Hepatocyte (in vitro differentiated cells): Measurements from ENCODE around the gene PLXDC1. TPM values are rescaled to one million over a fixed set of nuclear protein-coding genes. Genes with fewer than 3 reads are reported as not detected.

ENCODE experiments used
- DNase-seq: peaks from one replicate; pipeline ENCODE4 v3.0.0-alpha.2; 2016; ENCODE audit warnings: low spot score
- H2AFZ ChIP-seq: fragments of 200-600 bp; sonication (generic); 2 replicates; pipeline ENCODE4 v1.6.0; 2016; ENCODE audit warnings: antibody characterized with exemption, mild to moderate bottlenecking
- H3K27ac ChIP-seq: fragments of 200-600 bp; sonication (generic); 2 replicates; pipeline ENCODE4 v1.5.1; 2016; ENCODE audit warnings: mild to moderate bottlenecking
- H3K27me3 ChIP-seq: fragments of 200-600 bp; sonication (generic); 2 replicates; pipeline ENCODE4 v1.6.1; 2016
- H3K36me3 ChIP-seq: fragments of 200-600 bp; sonication (generic); replicated peaks from 2 replicates; pipeline ENCODE4 v1.5.1; 2016; ENCODE audit warnings: low read depth; ENCODE audit not compliant: insufficient read depth
- H3K4me1 ChIP-seq: fragments of 200-600 bp; sonication (generic); 2 replicates; pipeline ENCODE4 v1.5.1; 2016; ENCODE audit warnings: mild to moderate bottlenecking, moderate library complexity; ENCODE audit not compliant: insufficient read depth
- H3K4me2 ChIP-seq: fragments of 200-600 bp; sonication (generic); 2 replicates; pipeline ENCODE4 v1.6.0; 2016
- H3K4me3 ChIP-seq: fragments of 200-600 bp; sonication (generic); 2 replicates; pipeline ENCODE4 v1.5.1; 2016; ENCODE audit warnings: mild to moderate bottlenecking
- H3K79me2 ChIP-seq: fragments of 200-600 bp; sonication (generic); 2 replicates; pipeline ENCODE4 v1.6.0; 2017; ENCODE audit warnings: mild to moderate bottlenecking
- H3K9me2 ChIP-seq: fragments of 200-600 bp; sonication (generic); replicated peaks from 2 replicates; pipeline ENCODE4 v1.6.0; 2017; ENCODE audit warnings: mild to moderate bottlenecking; ENCODE audit not compliant: insufficient read depth
- H3K9me3 ChIP-seq: fragments of 200-600 bp; sonication (generic); 2 replicates; pipeline ENCODE4 v1.5.1; 2016; ENCODE audit warnings: low read depth, mild to moderate bottlenecking
- H4K20me1 ChIP-seq: fragments of 200-600 bp; sonication (generic); 2 replicates; pipeline ENCODE4 v1.6.0; 2016; ENCODE audit warnings: mild to moderate bottlenecking; ENCODE audit not compliant: insufficient read depth, poor library complexity, severe bottlenecking
- CTCF ChIP-seq: fragments of 200-600 bp; sonication (generic); IDR thresholded peaks from 2 replicates; pipeline ENCODE4 v1.5.1; 2016; ENCODE audit warnings: antibody characterized with exemption, mild to moderate bottlenecking; ENCODE audit not compliant: poor library complexity
- EZH2 ChIP-seq: fragments of 200-600 bp; sonication (generic); IDR thresholded peaks from 2 replicates; pipeline ENCODE4 v1.6.1; 2016; ENCODE audit warnings: antibody characterized with exemption, mild to moderate bottlenecking, borderline replicate concordance
- EZH2phosphoT487 ChIP-seq: fragments of 200-600 bp; sonication (generic); IDR thresholded peaks from one replicate; pipeline ENCODE4 v1.6.1; 2018; ENCODE audit warnings: antibody characterized with exemption, mild to moderate bottlenecking, low read depth, moderate library complexity; ENCODE audit not compliant: unreplicated experiment, severe bottlenecking
- WGBS: methylation state at CpG from one replicate; pipeline ENCODE4 v1.1.6; 2016; ENCODE audit warnings: low lambda C conversion rate; ENCODE audit errors: missing lambda C conversion rate; 5-methylcytosine and 5-hydroxymethylcytosine counted together
- polyA plus RNA-seq: library from polyadenylated mRNA; unstranded; fragments of >200 nt; fragmentation: Nextera tagmentation; extraction: Ambion mirVana; gene quantifications from 2 replicates; pipeline ENCODE4 v1.2.1, GENCODE V29; 2016
- total RNA-seq: library from RNA; depleted of rRNA; stranded (reverse); fragments of >200 nt; gene quantifications from 2 replicates; pipeline ENCODE4 v1.2.3, GENCODE V29; 2014

Gene PLXDC1
- total and polyA plus RNA-seq, 2 experiments from 2014 or later = 3.9 to 4.1 TPM

- WGBS = 93% methylated on average over 9 of the region's 9 CpGs
Measured at GRCh38 chr17:39090400-39090799, 61.0 kb downstream of the PLXDC1 start.

GRCh38 chr17:39084558-39084957, 66.9 kb downstream of the PLXDC1 start:
- Histone ChIP-seq H3K4me3 (no peak overlapping the region), H3K9me3 (no peaks in the 10 kb centered on the region), H3K9me2 (no peaks in the 10 kb centered on the region), H3K4me1 (no peaks in the 10 kb centered on the region), H3K27ac (no peak overlapping the region), H3K4me2 (no peak overlapping the region), H4K20me1 (no peaks in the 10 kb centered on the region), H3K27me3 (peaks cover 3% of the 10 kb centered on the region), H3K36me3 (no peaks in the 10 kb centered on the region), H3K79me2 (no peaks in the 10 kb centered on the region), H2AFZ (no peak overlapping the region)
- WGBS = 84% methylated on average over 11 of the region's 11 CpGs
- no peak for DNase-seq
- TF ChIP-seq CTCF (no peak), EZH2phosphoT487 (no peak), EZH2 (no peak)

More at GRCh38 chr17:39090400-39090799, 61.0 kb downstream of the PLXDC1 start:
- no peaks in the 10 kb centered on the region for H3K79me2 ChIP-seq
- H3K4me1 ChIP-seq = no peaks in the 10 kb centered on the region
- no peaks in the 10 kb centered on the region for H4K20me1 ChIP-seq
- H3K36me3 ChIP-seq = no peaks in the 10 kb centered on the region
- H2AFZ ChIP-seq = no peak overlapping the region
- no peaks in the 10 kb centered on the region for H3K9me2 ChIP-seq
- no peak overlapping the region for H3K4me2 ChIP-seq
- DNase-seq = no peak
- TF ChIP-seq CTCF (no peak), EZH2 (no peak), EZH2phosphoT487 (no peak)
- H3K27ac ChIP-seq = no peak overlapping the region
- no peaks in the 10 kb centered on the region for H3K27me3 ChIP-seq
- no peak overlapping the region for H3K4me3 ChIP-seq
- no peaks in the 10 kb centered on the region for H3K9me3 ChIP-seq

- Histone ChIP-seq H3K4me2 (no peak overlapping the region), H3K9me2 (no peaks in the 10 kb centered on the region), H3K27ac (no peak overlapping the region), H3K4me1 (no peaks in the 10 kb centered on the region), H2AFZ (no peak overlapping the region), H3K9me3 (no peaks in the 10 kb centered on the region), H3K4me3 (no peak overlapping the region), H3K27me3 (peaks cover 3% of the 10 kb centered on the region), H3K79me2 (no peaks in the 10 kb centered on the region), H4K20me1 (no peaks in the 10 kb centered on the region), H3K36me3 (no peaks in the 10 kb centered on the region)
- DNase-seq = no peak
- no peak for TF ChIP-seq CTCF
- TF ChIP-seq EZH2 = no peak
- TF ChIP-seq EZH2phosphoT487 = no peak
- 97% methylated on average over 5 of the region's 5 CpGs for WGBS
Measured at GRCh38 chr17:39083270-39083669, 68.2 kb downstream of the PLXDC1 start.

- DNase-seq = no peak
- 62% methylated on average over 1 of the region's 1 CpG for WGBS
- Histone ChIP-seq H4K20me1 (no peaks in the 10 kb centered on the region), H3K4me3 (no peak overlapping the region), H3K27ac (no peak overlapping the region), H3K4me2 (no peak overlapping the region), H3K79me2 (no peaks in the 10 kb centered on the region), H3K36me3 (no peaks in the 10 kb centered on the region), H3K9me3 (no peaks in the 10 kb centered on the region), H3K9me2 (no peaks in the 10 kb centered on the region), H3K4me1 (no peaks in the 10 kb centered on the region), H2AFZ (no peak overlapping the region), H3K27me3 (peaks cover 3% of the 10 kb centered on the region)
- TF ChIP-seq EZH2phosphoT487 = no peak
- TF ChIP-seq EZH2 = no peak
- TF ChIP-seq CTCF = no peak
Measured at GRCh38 chr17:39082482-39082881, 69.0 kb downstream of the PLXDC1 start.
